NCI-H2171 treated with DMSO at 0.1 percent for 48 hours (cell line): ENCODE measurements around the gene CEACAM20.
"Not testable (repeated sequence)": the region's sequence is repeated elsewhere in the genome, so short reads cannot be mapped to it uniquely, and the experiment has no call there.

ENCODE experiments used
- DNase-seq: peaks from one replicate; lab custom pipeline; 2025; lab: John Stamatoyannopoulos, UW

Gene CEACAM20

DNA sequence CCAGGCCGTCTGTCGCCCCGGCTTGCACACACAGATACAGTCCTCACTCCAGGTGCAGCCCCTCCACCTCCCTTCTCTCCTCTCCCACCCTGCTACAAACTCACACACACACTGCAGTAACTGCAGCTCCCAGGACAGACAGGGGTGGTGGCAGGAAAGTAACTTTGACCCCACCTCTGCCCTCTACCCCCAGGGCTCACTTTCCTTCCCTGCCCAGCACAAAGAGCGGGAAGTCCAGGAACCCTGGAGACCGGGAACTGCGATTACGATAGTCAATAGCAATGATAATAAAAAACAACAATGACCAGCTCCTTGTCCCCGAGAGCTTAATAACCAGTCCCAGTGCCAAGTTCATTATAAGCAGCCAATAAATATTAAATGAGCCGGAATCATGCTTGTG, at the start of gene CEACAM20:
Gene CEACAM20 (minus strand): TSS at position 140 of the 400 bp plus-strand sequence. CDS start 166 bp downstream, outside the sequence.
- DNase-seq, result no peak

- DNase-seq, result no peak
These were observed 48.0 kb upstream of the CEACAM20 start for GRCh38 chr19:44577566-44577874.

- peak; percentile 30 for DNase-seq
These were observed 47.5 kb upstream of the CEACAM20 start for GRCh38 chr19:44576843-44577565.

DNA sequence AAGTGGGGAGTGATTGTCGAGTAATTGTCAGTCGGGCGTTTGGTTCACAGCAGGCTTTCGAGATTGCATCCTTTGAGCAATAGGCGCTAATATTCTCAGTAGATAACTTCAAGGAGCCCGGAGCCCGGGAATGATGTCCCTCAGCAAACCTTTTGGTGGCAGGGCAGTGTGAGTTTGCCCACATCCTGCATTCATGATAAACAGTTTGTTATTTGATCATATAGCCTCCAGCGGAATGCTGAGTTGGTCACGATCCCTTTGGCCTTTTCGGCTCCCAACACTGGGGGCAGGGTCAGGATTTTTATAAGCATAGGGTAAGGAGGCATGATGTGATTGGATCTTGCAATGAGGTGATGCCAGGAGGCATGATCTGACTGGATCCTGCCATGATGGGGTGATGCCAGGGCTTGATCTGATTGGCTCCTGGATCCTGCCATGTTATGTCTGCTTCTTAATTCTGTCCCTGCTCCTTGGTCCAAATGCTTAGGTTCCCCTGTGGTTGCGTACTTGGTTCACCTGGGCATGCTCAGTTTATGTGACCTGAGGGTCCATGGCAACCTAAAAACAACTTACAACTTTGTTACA, 45.7 kb upstream of the CEACAM20 start:
- no peak for DNase-seq

GRCh38 chr19:44574186-44574950, 44.9 kb upstream of the CEACAM20 start:
- DNase-seq, result no peak

GRCh38 chr19:44573627-44574026, 44.2 kb upstream of the CEACAM20 start:
- DNase-seq, result no peak

GRCh38 chr19:44573183-44573582, 43.7 kb upstream of the CEACAM20 start:
- DNase-seq, result no peak

DNA sequence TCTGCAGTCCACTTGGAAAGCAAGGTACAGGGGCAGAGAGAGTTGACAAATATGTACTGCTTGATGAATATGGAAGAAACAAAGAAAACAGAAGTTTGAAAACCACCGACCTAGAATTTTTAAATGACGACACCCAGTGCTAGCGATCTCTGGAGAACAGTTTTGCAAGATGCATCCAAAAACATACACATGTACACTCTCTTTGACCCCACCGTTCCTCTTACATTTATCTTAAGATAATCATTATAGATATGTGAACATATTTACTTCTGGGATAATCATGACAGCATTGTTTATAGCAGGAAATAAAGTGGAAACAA, 43.1 kb upstream of the CEACAM20 start:
- no peak for DNase-seq

DNA sequence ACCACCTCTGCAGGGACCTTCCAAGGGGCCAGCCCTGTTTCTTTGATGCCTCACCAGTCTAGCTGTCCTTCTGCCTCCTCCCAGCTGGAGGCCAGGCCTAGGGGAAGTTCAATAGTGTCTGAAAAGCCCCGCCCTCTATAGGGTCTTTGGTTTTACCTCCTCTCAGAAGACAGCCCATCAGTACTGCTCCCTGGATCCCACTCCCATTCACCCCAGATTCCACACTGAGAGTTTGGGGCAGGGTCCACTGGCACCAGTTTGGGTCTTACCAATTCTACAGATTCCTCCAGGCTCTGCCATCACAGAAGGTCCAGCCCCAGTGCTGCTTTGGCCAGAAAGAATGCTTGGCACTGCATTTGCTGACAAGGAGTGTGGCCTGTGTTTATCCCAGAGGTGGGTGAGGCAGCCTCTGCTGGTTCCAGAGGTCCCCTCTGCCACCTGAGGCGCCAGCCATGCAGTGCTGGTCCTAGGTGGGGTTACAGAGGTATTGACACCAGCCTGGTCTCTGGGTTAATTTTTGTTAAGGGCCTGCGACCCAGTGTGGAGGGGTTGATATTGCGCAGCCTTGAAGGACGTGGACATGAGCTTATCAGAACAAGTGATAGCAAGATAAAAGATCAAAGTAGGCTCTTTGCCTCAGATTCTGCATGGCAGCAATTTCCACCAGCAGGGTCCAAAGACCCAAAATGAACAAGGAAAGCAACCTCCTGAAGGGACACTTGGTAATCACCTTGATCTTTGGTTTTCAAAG, 42.5 kb upstream of the CEACAM20 start:
- DNase-seq, result no peak

- DNase-seq, result peak; percentile 50
These were observed 41.7 kb upstream of the CEACAM20 start for GRCh38 chr19:44570984-44571684.

- no peak for DNase-seq
These were observed 41.1 kb upstream of the CEACAM20 start for GRCh38 chr19:44570603-44570983.

- DNase-seq, result no peak
These were observed 38.3 kb upstream of the CEACAM20 start for GRCh38 chr19:44567745-44568144.

- no peak for DNase-seq
These were observed 37.5 kb upstream of the CEACAM20 start for GRCh38 chr19:44566984-44567383.

GRCh38 chr19:44563086-44563655, 33.7 kb upstream of the CEACAM20 start:
- not testable (repeated sequence) for DNase-seq

- DNase-seq, result no peak
These were observed 28.5 kb upstream of the CEACAM20 start for GRCh38 chr19:44557933-44558332.

DNA sequence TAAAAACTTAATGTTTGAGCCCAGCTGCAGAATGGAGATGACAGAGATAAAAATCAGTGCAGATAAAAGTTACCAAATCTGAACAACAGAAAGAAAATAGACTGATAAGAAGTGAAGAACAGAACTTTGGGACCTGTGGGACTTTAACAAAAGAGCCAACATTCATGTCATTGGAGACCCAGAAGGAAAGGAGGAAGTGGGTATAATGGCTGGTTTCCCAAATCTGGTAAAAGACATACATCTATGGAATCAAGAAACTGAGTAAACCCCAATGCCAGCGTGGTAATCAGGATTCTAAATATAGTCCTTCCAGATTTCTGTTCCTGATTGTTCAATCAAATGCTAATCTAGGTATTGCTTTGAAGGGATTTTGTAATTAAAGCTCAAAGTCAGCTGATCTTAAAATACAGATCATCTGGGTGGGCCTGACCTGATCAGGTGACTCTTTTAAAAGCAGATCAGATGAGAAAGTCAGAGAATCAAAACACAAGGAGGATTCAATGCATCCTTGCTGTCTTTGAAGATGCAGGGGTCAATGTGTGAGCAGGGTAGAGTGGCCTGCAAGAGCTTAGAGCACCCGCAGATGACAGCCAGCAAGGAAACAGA, 25.3 kb upstream of the CEACAM20 start:
- no peak for DNase-seq

DNA sequence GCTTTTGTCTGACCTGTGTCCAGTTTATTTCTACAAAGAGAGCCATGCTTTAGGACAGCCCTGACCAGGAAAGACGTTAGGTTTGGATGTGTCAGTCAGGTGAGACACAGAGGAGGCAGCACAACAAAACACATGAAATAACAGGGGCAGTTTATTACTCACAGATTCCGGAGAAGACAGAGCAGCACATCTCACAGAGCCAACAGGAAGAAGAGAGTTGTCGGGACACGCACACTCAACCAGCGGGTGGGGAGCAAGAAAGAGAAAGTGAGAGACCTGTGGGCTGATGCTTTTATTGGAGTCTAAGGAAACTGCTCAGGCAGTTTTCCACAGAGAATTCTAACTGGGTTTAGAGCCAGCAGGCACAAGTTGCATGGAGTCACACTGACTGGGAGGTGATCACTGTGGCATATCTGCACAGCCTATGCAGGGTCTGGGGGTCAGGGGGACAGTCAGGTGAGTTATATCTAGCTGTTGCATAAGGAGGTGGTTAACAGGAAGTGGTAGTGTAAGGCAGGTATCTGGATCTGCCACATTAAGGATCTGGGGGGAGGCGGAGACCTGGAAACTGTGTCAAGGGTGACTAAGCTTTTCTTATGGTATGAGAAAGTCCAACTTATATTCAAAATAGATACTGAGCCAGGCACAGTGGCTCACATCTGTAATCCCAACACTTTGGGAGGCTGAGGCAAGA, 24.1 kb upstream of the CEACAM20 start:
- no peak for DNase-seq

DNA sequence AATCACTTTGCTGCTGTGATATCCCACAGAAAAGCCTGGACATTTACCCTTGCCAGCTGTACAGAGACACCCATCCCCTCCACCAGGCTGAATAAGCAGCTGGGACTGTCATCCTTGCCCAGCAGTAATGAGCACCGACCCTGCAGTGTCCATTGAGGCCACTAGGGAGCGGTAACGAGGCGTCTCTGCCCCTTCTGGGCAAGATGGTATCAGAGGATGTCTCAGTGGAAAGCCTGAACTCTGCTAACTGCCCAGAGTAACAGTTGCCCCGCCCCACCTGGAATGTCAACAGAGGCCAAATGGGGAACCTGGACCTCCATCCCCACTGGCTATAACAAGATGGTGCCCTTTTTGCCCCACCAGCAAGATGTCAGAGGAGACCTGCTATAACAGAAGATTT, 22.8 kb upstream of the CEACAM20 start:
- no peak for DNase-seq

- DNase-seq, result no peak
These were observed 22.4 kb upstream of the CEACAM20 start for GRCh38 chr19:44551850-44552249.

GRCh38 chr19:44550976-44551375, 21.5 kb upstream of the CEACAM20 start:
- not testable (repeated sequence) for DNase-seq

- DNase-seq, result no peak
These were observed 20.0 kb upstream of the CEACAM20 start for GRCh38 chr19:44549507-44549906.
